ENCODE data around the gene TTC7B.

DNA sequence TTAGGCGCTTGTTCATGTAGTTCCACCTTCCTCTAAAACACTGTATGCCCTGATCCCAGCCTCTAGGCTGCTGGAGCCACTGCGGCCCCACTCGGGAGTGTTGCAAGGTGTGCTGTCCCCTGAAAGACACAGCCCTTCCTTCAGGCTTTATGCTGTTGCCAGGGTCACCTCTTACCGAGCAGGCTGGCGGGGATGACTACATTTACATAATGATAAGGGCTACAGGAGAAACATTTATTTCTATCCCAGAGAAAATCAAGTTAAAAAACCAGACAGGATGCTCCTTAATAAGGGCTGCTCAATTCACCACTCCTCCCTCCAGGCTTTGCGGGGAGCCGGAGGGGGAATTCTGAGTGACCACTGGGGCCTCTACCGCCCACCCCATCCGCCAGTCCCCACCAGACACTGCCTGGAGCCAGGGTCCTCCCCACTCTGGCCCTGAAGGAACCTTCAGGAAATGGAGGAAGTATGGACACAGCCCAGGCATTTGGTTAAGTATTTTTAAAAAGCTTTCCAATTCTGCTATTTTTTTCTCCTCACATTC, 200.6 kb downstream of the TTC7B start:
- TF ChIP-seq, protein P1, sequence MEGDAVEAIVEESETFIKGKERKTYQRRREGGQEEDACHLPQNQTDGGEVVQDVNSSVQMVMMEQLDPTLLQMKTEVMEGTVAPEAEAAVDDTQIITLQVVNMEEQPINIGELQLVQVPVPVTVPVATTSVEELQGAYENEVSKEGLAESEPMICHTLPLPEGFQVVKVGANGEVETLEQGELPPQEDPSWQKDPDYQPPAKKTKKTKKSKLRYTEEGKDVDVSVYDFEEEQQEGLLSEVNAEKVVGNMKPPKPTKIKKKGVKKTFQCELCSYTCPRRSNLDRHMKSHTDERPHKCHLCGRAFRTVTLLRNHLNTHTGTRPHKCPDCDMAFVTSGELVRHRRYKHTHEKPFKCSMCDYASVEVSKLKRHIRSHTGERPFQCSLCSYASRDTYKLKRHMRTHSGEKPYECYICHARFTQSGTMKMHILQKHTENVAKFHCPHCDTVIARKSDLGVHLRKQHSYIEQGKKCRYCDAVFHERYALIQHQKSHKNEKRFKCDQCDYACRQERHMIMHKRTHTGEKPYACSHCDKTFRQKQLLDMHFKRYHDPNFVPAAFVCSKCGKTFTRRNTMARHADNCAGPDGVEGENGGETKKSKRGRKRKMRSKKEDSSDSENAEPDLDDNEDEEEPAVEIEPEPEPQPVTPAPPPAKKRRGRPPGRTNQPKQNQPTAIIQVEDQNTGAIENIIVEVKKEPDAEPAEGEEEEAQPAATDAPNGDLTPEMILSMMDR (IDR thresholded peaks at IDR 0.05): no peak
- no peak for TF ChIP-seq POLR2A (IDR thresholded peaks at IDR 0.05)
